H1 (cell line): Measurements from ENCODE around the gene FGF2. TPM values are rescaled to one million over a fixed set of nuclear protein-coding genes. Genes with fewer than 3 reads are reported as not detected.
A peak's percentile ranks its signal among the peaks of the same experiment; 100 is the strongest.
"Not testable (repeated sequence)": the region's sequence is repeated elsewhere in the genome, so short reads cannot be mapped to it uniquely, and the experiment has no call there.

Experiments
- CTCF ChIA-PET: fragments of 300-600 bp; sonication (Branson Sonifier 250); formaldehyde crosslinking; loops from one replicate; lab custom pipeline; 2021; ENCODE audit not compliant: partially characterized antibody; lab: Charles Lee
- POLR2A ChIA-PET: fragments of 300-600 bp; sonication (Branson Sonifier 250); formaldehyde crosslinking; loops from one replicate; lab custom pipeline; 2021; ENCODE audit warnings: inconsistent platforms; ENCODE audit not compliant: partially characterized antibody; lab: Charles Lee
- DNase-seq, 2 experiments: peaks; one replicate each; pipeline versions ENCODE4 v3.0.0 to v3.0.0-alpha.2; 2010 to 2022; ENCODE audit warnings: low spot score in 2 of 2, low read depth in 1 of 2, mixed read lengths in 1 of 2
- FAIRE-seq: peaks from 2 replicates; lab custom pipeline; 2011; peaks lifted over from hg19 to GRCh38; lab: Jason Lieb, UNC
- H2AFZ ChIP-seq: 2 replicates; pipeline ENCODE4 v1.8.1; 2012; ENCODE audit warnings: low read length, inconsistent platforms
- H2AK5ac ChIP-seq: 2 replicates; pipeline ENCODE4 v1.6.1; 2013; ENCODE audit warnings: low read depth, low read length
- H2BK120ac ChIP-seq: replicated peaks from 2 replicates; pipeline ENCODE3; 2013; ENCODE audit warnings: low read depth, low read length, inconsistent platforms
- H2BK12ac ChIP-seq: 2 replicates; pipeline ENCODE4 v1.6.1; 2013; ENCODE audit warnings: low read depth, low read length
- H2BK15ac ChIP-seq: 2 replicates; pipeline ENCODE4 v1.6.1; 2013; ENCODE audit warnings: low read length
- H2BK20ac ChIP-seq: 2 replicates; pipeline ENCODE4 v1.6.1; 2013; ENCODE audit warnings: low read length
- H2BK5ac ChIP-seq: 2 replicates; pipeline ENCODE4 v1.6.1; 2013; ENCODE audit warnings: low read depth, low read length
- H3K14ac ChIP-seq: 2 replicates; pipeline ENCODE4 v1.6.1; 2013; ENCODE audit warnings: inconsistent platforms; ENCODE audit not compliant: insufficient read length
- H3K18ac ChIP-seq: 2 replicates; pipeline ENCODE4 v1.6.1; 2013; ENCODE audit warnings: low read length; ENCODE audit errors: extremely low read depth
- H3K23ac ChIP-seq: 2 replicates; pipeline ENCODE4 v1.6.1; 2013; ENCODE audit warnings: inconsistent platforms; ENCODE audit not compliant: insufficient read length
- H3K23me2 ChIP-seq: 2 replicates; pipeline ENCODE4 v1.6.1; 2013; ENCODE audit warnings: low read depth, low read length
- H3K27ac ChIP-seq: 2 replicates; pipeline ENCODE4 v1.6.1; 2011; ENCODE audit warnings: low read depth, low read length, inconsistent platforms
- H3K27me3 ChIP-seq, 4 experiments: replicated peaks in 1 of 4; 1 replicate in 1 of 4; 2 replicates in 3 of 4; pipeline versions ENCODE4 v1.6.1 to v1.8.1; 2011 to 2013; ENCODE audit warnings: low read length in 3 of 4, mild to moderate bottlenecking in 3 of 4, inconsistent platforms in 2 of 4, mixed read lengths in 2 of 4, moderate library complexity in 1 of 4; ENCODE audit not compliant: control insufficient read depth in 3 of 4, insufficient read depth in 3 of 4; ENCODE audit errors: extremely low read depth in 1 of 4
- H3K36me3 ChIP-seq, 4 experiments: 2 replicates each; pipeline versions ENCODE4 v1.6.1 to v1.8.1; 2011 to 2013; ENCODE audit warnings: mild to moderate bottlenecking in 4 of 4, low read length in 3 of 4, moderate library complexity in 2 of 4, control low read depth in 1 of 4, inconsistent platforms in 1 of 4; ENCODE audit not compliant: insufficient read depth in 4 of 4, control insufficient read depth in 2 of 4
- H3K4ac ChIP-seq: replicated peaks from 2 replicates; pipeline ENCODE3; 2013; ENCODE audit warnings: low read length, low read depth, mixed read lengths, inconsistent platforms; ENCODE audit not compliant: insufficient read length
- H3K4me1 ChIP-seq, 4 experiments: replicated peaks in 1 of 4; 1 replicate in 1 of 4; 2 replicates in 3 of 4; pipeline versions ENCODE4 v1.6.1 to v1.8.1; 2011 to 2013; ENCODE audit warnings: low read length in 3 of 4, inconsistent platforms in 2 of 4, mixed read lengths in 1 of 4; ENCODE audit not compliant: insufficient read depth in 4 of 4, control insufficient read depth in 3 of 4
- H3K4me2 ChIP-seq, 2 experiments: 2 replicates each; pipeline versions ENCODE4 v1.6.1 to v1.8.1; 2011 to 2013; ENCODE audit warnings: low read depth in 2 of 2, low read length in 2 of 2, control low read depth in 1 of 2, inconsistent platforms in 1 of 2, mild to moderate bottlenecking in 1 of 2; ENCODE audit not compliant: insufficient read depth in 1 of 2
- H3K4me3 ChIP-seq, 4 experiments: fragments of 200-600, 300-600 bp in 1 of 4; sonication (generic), shearing (Covaris generic), sonication (Bioruptor Twin) in 1 of 4; 2 replicates each; pipeline versions ENCODE4 v1.5.1 to v1.8.1; 2011 to 2016; ENCODE audit warnings: low read length in 4 of 4, low read depth in 3 of 4, control low read depth in 2 of 4, inconsistent platforms in 2 of 4, mild to moderate bottlenecking in 2 of 4, mixed read lengths in 1 of 4, moderate library complexity in 1 of 4; ENCODE audit not compliant: insufficient read depth in 2 of 4; ENCODE audit errors: extremely low read depth in 1 of 4
- H3K56ac ChIP-seq: replicated peaks from 2 replicates; pipeline ENCODE3; 2013; ENCODE audit warnings: low read depth, mild to moderate bottlenecking, mixed read lengths, low read length, inconsistent platforms; ENCODE audit not compliant: insufficient read length
- H3K79me1 ChIP-seq: 2 replicates; pipeline ENCODE4 v1.6.1; 2013; ENCODE audit warnings: low read depth, low read length, control low read depth
- H3K79me2 ChIP-seq, 2 experiments: 2 replicates each; pipeline versions ENCODE4 v1.6.1 to v1.8.1; 2012 to 2013; ENCODE audit warnings: low read length in 2 of 2, mild to moderate bottlenecking in 2 of 2, inconsistent platforms in 1 of 2; ENCODE audit not compliant: insufficient read depth in 2 of 2, control insufficient read depth in 1 of 2
- H3K9ac ChIP-seq, 4 experiments: replicated peaks in 1 of 4; 1 replicate in 1 of 4; 2 replicates in 3 of 4; pipeline versions ENCODE4 v1.6.1 to v1.8.1; 2011 to 2013; ENCODE audit warnings: low read depth in 3 of 4, low read length in 3 of 4, control low read depth in 2 of 4, mild to moderate bottlenecking in 2 of 4, moderate library complexity in 2 of 4, inconsistent platforms in 1 of 4; ENCODE audit errors: extremely low read depth in 1 of 4
- H3K9me3 ChIP-seq, 2 experiments: 2 replicates each; pipeline versions ENCODE4 v1.6.1 to v1.8.1; 2012 to 2013; ENCODE audit warnings: mild to moderate bottlenecking in 2 of 2, moderate library complexity in 2 of 2, control low read depth in 1 of 2, inconsistent platforms in 1 of 2, low read depth in 1 of 2, low read length in 1 of 2, mixed read lengths in 1 of 2; ENCODE audit not compliant: insufficient read depth in 2 of 2
- H4K20me1 ChIP-seq, 2 experiments: replicated peaks in 1 of 2; 2 replicates each; pipeline versions ENCODE3 to v1.8.1; 2011 to 2013; ENCODE audit warnings: inconsistent platforms in 2 of 2, low read length in 2 of 2, mild to moderate bottlenecking in 1 of 2; ENCODE audit not compliant: insufficient read depth in 2 of 2, control insufficient read depth in 1 of 2
- H4K5ac ChIP-seq: 2 replicates; pipeline ENCODE4 v1.6.1; 2013; ENCODE audit warnings: low read length, low read depth, mixed read lengths, inconsistent platforms; ENCODE audit not compliant: insufficient read length
- H4K8ac ChIP-seq: 2 replicates; pipeline ENCODE4 v1.8.0; 2013; ENCODE audit warnings: mild to moderate bottlenecking, moderate library complexity, low read length, inconsistent platforms; ENCODE audit not compliant: insufficient read depth; ENCODE audit errors: extremely low read depth
- H4K91ac ChIP-seq: replicated peaks from 2 replicates; pipeline ENCODE3; 2013; ENCODE audit warnings: low read length, mixed read lengths, inconsistent platforms; ENCODE audit not compliant: insufficient read length
- BACH1 ChIP-seq: IDR thresholded peaks from 2 replicates; pipeline ENCODE4 v1.6.1; 2012; ENCODE audit warnings: low read length, improper control_type of control experiment
- CBX5 ChIP-seq: fragments of 300-800, 300-1000 bp; sonication (generic); IDR thresholded peaks from 2 replicates; pipeline ENCODE4 v1.7.1; 2016; ENCODE audit warnings: antibody characterized with exemption, low read length, low read depth
- EGR1 ChIP-seq: IDR thresholded peaks from 2 replicates; pipeline ENCODE4 v1.6.1; 2011; ENCODE audit warnings: low read depth, low read length, borderline replicate concordance
- EP300 ChIP-seq, 2 experiments: IDR thresholded peaks; 1 replicate in 1 of 2; 2 replicates in 1 of 2; pipeline ENCODE4 v1.6.1; 2011 to 2012; ENCODE audit warnings: low read depth in 2 of 2, low read length in 2 of 2, mild to moderate bottlenecking in 2 of 2, borderline replicate concordance in 1 of 2, inconsistent platforms in 1 of 2, moderate library complexity in 1 of 2
- NANOG ChIP-seq: IDR thresholded peaks from 2 replicates; pipeline ENCODE4 v1.6.1; 2011; ENCODE audit warnings: low read length, low read depth, mild to moderate bottlenecking, inconsistent platforms; ENCODE audit not compliant: insufficient read depth, poor library complexity, severe bottlenecking
- SP1 ChIP-seq: IDR thresholded peaks from 2 replicates; pipeline ENCODE4 v1.6.1; 2011; ENCODE audit warnings: low read depth, low read length
- SP2 ChIP-seq: IDR thresholded peaks from 2 replicates; pipeline ENCODE4 v1.6.1; 2012; ENCODE audit warnings: mild to moderate bottlenecking, low read length, inconsistent platforms
- SP4 ChIP-seq: IDR thresholded peaks from 2 replicates; pipeline ENCODE4 v1.6.1; 2012; ENCODE audit warnings: low read length, inconsistent platforms
- WGBS, 2 experiments: shearing (Covaris generic) in 1 of 2; methylation state at CpG; one replicate each; pipeline versions ENCODE4 v1.1.6 to v1.1.7; 2013 to 2015; ENCODE audit warnings: low lambda C conversion rate in 2 of 2, mixed read lengths in 2 of 2, inconsistent platforms in 1 of 2, low coverage in 1 of 2, missing lambda C conversion rate in 1 of 2; ENCODE audit not compliant: insufficient replicate concordance in 2 of 2, insufficient coverage in 1 of 2, insufficient read length in 1 of 2; ENCODE audit errors: extremely low coverage in 1 of 2, missing lambda C conversion rate in 1 of 2; 5-methylcytosine and 5-hydroxymethylcytosine counted together
- polyA plus RNA-seq, 7 experiments: library from polyadenylated mRNA; depleted of rRNA in 3 of 7; stranded (reverse) in 5 of 7; unstranded in 2 of 7; fragments of >200 nt in 5 of 7; fragments of 200-250 nt in 2 of 7; gene quantifications; 1 replicate in 5 of 7; 2 replicates in 1 of 7; 4 replicates in 1 of 7; pipeline versions ENCODE4 v1.2.1 to v1.2.3, GENCODE V29; 2011 to 2013; ENCODE audit warnings: missing spikeins in 2 of 7, mixed read lengths in 2 of 7
- total RNA-seq: library from RNA; stranded (reverse); fragmentation: NEBNext Ultra II Directional; extraction: Animal tissue kit (Norgen Biotek cat#: 25700); gene quantifications from 2 replicates; pipeline ENCODE4 v1.2.1, GENCODE V29; 2021
- TF ChIP-seq, protein P1 (sequence below): IDR thresholded peaks from 2 replicates; pipeline ENCODE4 v1.6.1; 2012; ENCODE audit warnings: inconsistent platforms

FGF2 gene
- total and polyA plus RNA-seq, 2 of the 8 experiments (the other 6 are each of a cell fraction or from before 2014, with no cell fraction given): 23.4 to 145 TPM

- TF ChIP-seq SP4 (no peak), CBX5 (no peak), SP1 (no peak), EP300 (IDR thresholded peaks at IDR 0.05; ENCODE audit: borderline replicate concordance in 1 of 2, low read depth in 2 of 2, low read length in 2 of 2) (no peak), NANOG (no peak), SP2 (no peak), BACH1 (no peak), EGR1 (no peak)
- TF ChIP-seq, protein P1, sequence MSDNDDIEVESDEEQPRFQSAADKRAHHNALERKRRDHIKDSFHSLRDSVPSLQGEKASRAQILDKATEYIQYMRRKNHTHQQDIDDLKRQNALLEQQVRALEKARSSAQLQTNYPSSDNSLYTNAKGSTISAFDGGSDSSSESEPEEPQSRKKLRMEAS: no peak
- TF ChIP-seq, all 59 proteins: peak for 0
These were observed 41.5 kb upstream of the FGF2 start (continued) for GRCh38 chr4:122785099-122785498.

- H3K23ac ChIP-seq, H2BK15ac ChIP-seq, H3K4ac ChIP-seq, H3K36me3 ChIP-seq, CTCF ChIA-PET, H4K5ac ChIP-seq, H4K20me1 ChIP-seq, FAIRE-seq, H3K56ac ChIP-seq, H2AFZ ChIP-seq, POLR2A ChIA-PET, H3K79me2 ChIP-seq, H4K91ac ChIP-seq, H3K79me1 ChIP-seq, H3K9me3 ChIP-seq, H3K9ac ChIP-seq, H3K23me2 ChIP-seq, H3K27me3 ChIP-seq, DNase-seq, H3K4me2 ChIP-seq, H2BK120ac ChIP-seq, H3K14ac ChIP-seq, H3K27ac ChIP-seq, H4K8ac ChIP-seq, H2BK20ac ChIP-seq, H3K4me3 ChIP-seq: not testable (repeated sequence)
- H2BK12ac ChIP-seq: peak overlapping the region; percentile 73
- WGBS, 2 experiments: 94% methylated on average over 4 of the region's 4 CpGs; no CpG with 5 or more reads in 1 of the 2 experiments
- H3K18ac ChIP-seq: peak overlapping the region; percentile 60; the same call in 1 of the 2 replicates
- H3K4me1 ChIP-seq: peaks cover 7 to 21% (median 16%) of the 10 kb centered on the region in 4 experiments
- peak overlapping the region; percentile 57; the same call in 1 of the 2 replicates for H2BK5ac ChIP-seq
- H2AK5ac ChIP-seq: peak overlapping the region; percentile 89; the same call in 1 of the 2 replicates
These were observed 40.3 kb upstream of the FGF2 start for GRCh38 chr4:122786296-122786695.
